ENCODE data around the gene TP53RK. TPM values are rescaled to one million over a fixed set of nuclear protein-coding genes. Genes with fewer than 3 reads are reported as not detected.
A peak's percentile ranks its signal among the peaks of the same experiment; 100 is the strongest.

TP53RK gene
- total and polyA plus RNA-seq, 2 of the 13 experiments (the other 11 are each of a cell fraction or from before 2014, with no cell fraction given) = 12.9 to 25.5 TPM

DNA sequence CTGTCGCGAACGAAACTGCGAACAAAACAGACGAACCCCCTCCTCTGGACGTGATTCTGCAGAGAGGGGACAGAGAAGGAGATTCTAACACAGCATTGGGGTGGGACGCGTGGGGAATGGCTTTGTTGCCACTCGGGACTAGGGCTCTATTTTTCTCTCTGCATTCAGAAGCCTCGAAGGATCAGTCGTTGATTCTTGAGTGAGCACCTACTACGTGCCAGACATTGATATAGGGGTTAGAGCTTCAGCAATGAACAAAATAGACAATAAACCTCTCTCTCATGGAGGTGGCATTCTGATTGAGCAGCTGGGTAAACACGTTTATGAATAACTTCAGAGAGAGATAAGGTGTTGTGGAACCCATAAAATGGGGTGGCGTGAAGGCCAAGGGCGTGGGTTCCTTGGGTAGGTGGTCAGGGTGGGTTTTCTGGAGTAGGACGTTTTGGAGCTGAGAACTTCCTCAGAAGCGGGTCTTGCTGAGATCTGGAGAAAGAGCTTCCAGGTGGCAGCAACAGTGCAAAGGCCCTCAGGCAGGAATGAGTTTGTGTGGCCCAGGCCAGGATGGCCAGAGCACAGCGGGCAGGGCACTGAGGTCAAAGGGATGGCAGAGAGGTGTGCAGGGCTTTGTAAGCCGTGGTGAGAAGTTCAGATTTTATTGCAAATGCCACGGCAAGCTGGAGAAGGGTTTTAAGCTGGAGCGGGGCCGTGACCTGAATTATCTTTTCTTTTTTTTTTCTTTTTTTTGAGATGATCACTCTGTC, 21.1 kb upstream of the TP53RK start (continued):
- TF ChIP-seq BRF2 (CRISPR knock-in tag; IDR thresholded peaks at IDR 0.05) (peak; percentile 54; the same call in 1 of the 2 replicates), ZBTB8A (CRISPR knock-in tag; IDR thresholded peaks at IDR 0.05; ENCODE audit: borderline replicate concordance, low read depth) (no peak), JUND (CRISPR knock-in tag; IDR thresholded peaks at IDR 0.05) (0 out of 2 replicates have a peak, but pooled peaks have one; percentile 25), FOXA1 (IDR thresholded peaks at IDR 0.05) (no peak), FOXA1 (CRISPR knock-in tag; IDR thresholded peaks at IDR 0.05) (peak; percentile 68), MTA3 (CRISPR knock-in tag; IDR thresholded peaks at IDR 0.05) (no peak), ZNF709 (CRISPR knock-in tag; IDR thresholded peaks at IDR 0.05) (no peak), ARID5B (CRISPR knock-in tag; IDR thresholded peaks at IDR 0.05) (0 out of 2 replicates have a peak, but pooled peaks have one; percentile 3), XBP1 (CRISPR knock-in tag; IDR thresholded peaks at IDR 0.05) (peak; percentile 6; the same call in 1 of the 2 replicates), MEF2D (CRISPR knock-in tag; IDR thresholded peaks at IDR 0.05) (peak; percentile 15; the same call in 1 of the 2 replicates), ZNF383 (CRISPR knock-in tag; IDR thresholded peaks at IDR 0.05; ENCODE audit: borderline replicate concordance) (no peak), ZNF569 (CRISPR knock-in tag; IDR thresholded peaks at IDR 0.05; ENCODE audit: borderline replicate concordance) (0 out of 2 replicates have a peak, but pooled peaks have one; percentile 31), FOXO1 (CRISPR knock-in tag; IDR thresholded peaks at IDR 0.05) (0 out of 2 replicates have a peak, but pooled peaks have one; percentile 1), ZNF232 (CRISPR knock-in tag; IDR thresholded peaks at IDR 0.05; ENCODE audit: borderline replicate concordance) (0 out of 2 replicates have a peak, but pooled peaks have one; percentile 10), TCF7 (IDR thresholded peaks at IDR 0.05; ENCODE audit: low read depth) (no peak), SOX6 (IDR thresholded peaks at IDR 0.05) (no peak), SOX6 (CRISPR knock-in tag; IDR thresholded peaks at IDR 0.05) (0 out of 2 replicates have a peak, but pooled peaks have one; percentile 3), CCAR2 (optimal IDR thresholded peaks at IDR 0.05; ENCODE audit: low read depth, low read length) (peak; percentile 46), KLF11 (CRISPR knock-in tag; IDR thresholded peaks at IDR 0.05) (0 out of 2 replicates have a peak, but pooled peaks have one; percentile 31), FIP1L1 (IDR thresholded peaks at IDR 0.05; ENCODE audit: borderline replicate concordance, insufficient read depth, low read depth, low read length) (no peak), MAFF (IDR thresholded peaks at IDR 0.05; ENCODE audit: low read depth, low read length) (no peak), TBP (CRISPR knock-in tag; IDR thresholded peaks at IDR 0.05) (0 out of 2 replicates have a peak, but pooled peaks have one; percentile 47), NFYB (CRISPR knock-in tag; IDR thresholded peaks at IDR 0.05) (no peak)
- TF ChIP-seq, protein P1, sequence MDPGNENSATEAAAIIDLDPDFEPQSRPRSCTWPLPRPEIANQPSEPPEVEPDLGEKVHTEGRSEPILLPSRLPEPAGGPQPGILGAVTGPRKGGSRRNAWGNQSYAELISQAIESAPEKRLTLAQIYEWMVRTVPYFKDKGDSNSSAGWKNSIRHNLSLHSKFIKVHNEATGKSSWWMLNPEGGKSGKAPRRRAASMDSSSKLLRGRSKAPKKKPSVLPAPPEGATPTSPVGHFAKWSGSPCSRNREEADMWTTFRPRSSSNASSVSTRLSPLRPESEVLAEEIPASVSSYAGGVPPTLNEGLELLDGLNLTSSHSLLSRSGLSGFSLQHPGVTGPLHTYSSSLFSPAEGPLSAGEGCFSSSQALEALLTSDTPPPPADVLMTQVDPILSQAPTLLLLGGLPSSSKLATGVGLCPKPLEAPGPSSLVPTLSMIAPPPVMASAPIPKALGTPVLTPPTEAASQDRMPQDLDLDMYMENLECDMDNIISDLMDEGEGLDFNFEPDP (CRISPR knock-in tag; conservative IDR thresholded peaks at IDR 0.05) = 0 out of 2 replicates have a peak, but pooled peaks have one; percentile 79

Data from HepG2 (cell line).